BE2C (cell line): ENCODE results near the gene VWF.
"Not testable (repeated sequence)": the region's sequence is repeated elsewhere in the genome, so short reads cannot be mapped to it uniquely, and the experiment has no call there.

Experiments
- DNase-seq: peaks from one replicate; pipeline ENCODE4 v3.0.0-alpha.2; 2020
- H3K27me3 ChIP-seq: fragments of 250-450 bp; sonication (Bioruptor Pico); 2 replicates; pipeline ENCODE4 v1.5.1; 2020; ENCODE audit warnings: mild to moderate bottlenecking
- H3K36me3 ChIP-seq: fragments of 250-450 bp; sonication (Bioruptor Pico); 2 replicates; pipeline ENCODE4 v1.5.1; 2020; ENCODE audit warnings: mild to moderate bottlenecking
- H3K4me1 ChIP-seq: fragments of 250-450 bp; sonication (Bioruptor Pico); 2 replicates; pipeline ENCODE4 v1.5.1; 2020
- H3K4me3 ChIP-seq: 2 replicates; pipeline ENCODE4 v1.5.1; 2011; ENCODE audit warnings: low read depth, low read length
- H3K9me3 ChIP-seq: fragments of 250-450 bp; sonication (Bioruptor Pico); 2 replicates; pipeline ENCODE4 v1.5.1; 2020
- CTCF ChIP-seq: IDR thresholded peaks from 2 replicates; pipeline ENCODE4 v1.5.1; 2012; ENCODE audit warnings: mild to moderate bottlenecking, low read depth, low read length

VWF gene

GRCh38 chr12:6031001-6031400 lies 93.5 kb downstream of the VWF start:
- no peaks in the 10 kb centered on the region for H3K4me1 ChIP-seq
- H3K36me3 ChIP-seq, result no peaks in the 10 kb centered on the region
- TF ChIP-seq CTCF, result no peak
- H3K4me3 ChIP-seq, result no peak overlapping the region
- H3K9me3 ChIP-seq, result 0 out of 2 replicates have a peak, but pooled peaks cover 3% of the 10 kb centered on the region
- no peak for DNase-seq
- no peaks in the 10 kb centered on the region for H3K27me3 ChIP-seq

- Histone ChIP-seq H3K27me3 (no peaks in the 10 kb centered on the region), H3K4me1 (no peaks in the 10 kb centered on the region), H3K4me3 (no peak overlapping the region), H3K36me3 (no peaks in the 10 kb centered on the region), H3K9me3 (0 out of 2 replicates have a peak, but pooled peaks cover 3% of the 10 kb centered on the region)
- no peak for DNase-seq
- no peak for TF ChIP-seq CTCF
These were observed 94.4 kb downstream of the VWF start for GRCh38 chr12:6030081-6030480.

GRCh38 chr12:6029401-6029800 lies 95.1 kb downstream of the VWF start:
- no peak for DNase-seq
- H3K4me1 ChIP-seq, result no peaks in the 10 kb centered on the region
- TF ChIP-seq CTCF, result no peak

GRCh38 chr12:6026998-6027397 lies 97.5 kb downstream of the VWF start:
- Histone ChIP-seq H3K9me3 (0 out of 2 replicates have a peak, but pooled peaks cover 3% of the 10 kb centered on the region), H3K36me3 (no peaks in the 10 kb centered on the region), H3K27me3 (no peaks in the 10 kb centered on the region), H3K4me3 (no peak overlapping the region), H3K4me1 (no peaks in the 10 kb centered on the region)
- no peak for TF ChIP-seq CTCF
- no peak for DNase-seq

More at GRCh38 chr12:6029401-6029800, 95.1 kb downstream of the VWF start:
- Histone ChIP-seq H3K9me3 (0 out of 2 replicates have a peak, but pooled peaks cover 3% of the 10 kb centered on the region), H3K36me3 (no peaks in the 10 kb centered on the region), H3K27me3 (no peaks in the 10 kb centered on the region), H3K4me3 (no peak overlapping the region)

GRCh38 chr12:6025703-6026298 lies 98.7 kb downstream of the VWF start:
- not testable (repeated sequence) for H3K27me3 ChIP-seq, DNase-seq, H3K9me3 ChIP-seq

GRCh38 chr12:6024066-6024465 lies 100.4 kb downstream of the VWF start:
- not testable (repeated sequence) for H3K27me3 ChIP-seq, H3K4me1 ChIP-seq, H3K36me3 ChIP-seq, H3K4me3 ChIP-seq, H3K9me3 ChIP-seq, DNase-seq

More at GRCh38 chr12:6025703-6026298, 98.7 kb downstream of the VWF start:
- H3K4me1 ChIP-seq, H3K36me3 ChIP-seq, H3K4me3 ChIP-seq: not testable (repeated sequence)

GRCh38 chr12:6020930-6021329 lies 103.5 kb downstream of the VWF start:
- no peak for TF ChIP-seq CTCF
- H3K4me1 ChIP-seq, result no peaks in the 10 kb centered on the region
- DNase-seq, result no peak
- H3K9me3 ChIP-seq, result no peaks in the 10 kb centered on the region
- H3K27me3 ChIP-seq, result no peaks in the 10 kb centered on the region
- H3K36me3 ChIP-seq, result no peaks in the 10 kb centered on the region
- H3K4me3 ChIP-seq, result no peak overlapping the region

- DNase-seq, H3K36me3 ChIP-seq, H3K27me3 ChIP-seq, H3K9me3 ChIP-seq, H3K4me3 ChIP-seq, H3K4me1 ChIP-seq: not testable (repeated sequence)
These were observed 104.0 kb downstream of the VWF start for GRCh38 chr12:6020511-6020910.

- H3K4me3 ChIP-seq, H3K27me3 ChIP-seq, H3K9me3 ChIP-seq, H3K36me3 ChIP-seq, H3K4me1 ChIP-seq, DNase-seq: not testable (repeated sequence)
These were observed 105.2 kb downstream of the VWF start for GRCh38 chr12:6019256-6019655.
